HepG2 (cell line): Measurements from ENCODE around the gene SHANK3. TPM values are rescaled to one million over a fixed set of nuclear protein-coding genes. Genes with fewer than 3 reads are reported as not detected.
A peak's percentile ranks its signal among the peaks of the same experiment; 100 is the strongest.

Source experiments
- CHCHD3 ChIP-seq: sonication (generic); formaldehyde crosslinking; IDR thresholded peaks from 2 replicates; pipeline ENCODE4 v1.8.0; 2022; ENCODE audit warnings: mild to moderate bottlenecking, missing genetic modification reagents, moderate library complexity
- GMEB2 ChIP-seq: IDR thresholded peaks from 2 replicates; pipeline ENCODE4 v1.6.1; 2016; ENCODE audit warnings: missing biosample characterization, missing genetic modification reagents, low read depth
- MTERF4 ChIP-seq: sonication (generic); formaldehyde crosslinking; IDR thresholded peaks from 2 replicates; pipeline ENCODE4 v1.8.0; 2023; ENCODE audit warnings: mild to moderate bottlenecking, missing genetic modification reagents
- NFRKB ChIP-seq: fragments of 450-650 bp; IDR thresholded peaks from 2 replicates; pipeline ENCODE4 v1.6.1; 2017
- REXO4 ChIP-seq: sonication (generic); formaldehyde crosslinking; IDR thresholded peaks from 2 replicates; pipeline ENCODE4 v1.8.0; 2022; ENCODE audit warnings: missing genetic modification reagents, mild to moderate bottlenecking, borderline replicate concordance
- SIN3B ChIP-seq: fragments of 150-350 bp; IDR thresholded peaks from 2 replicates; pipeline ENCODE4 v1.6.1; 2014; ENCODE audit warnings: low read length
- SRSF4 ChIP-seq: fragments of 200-400 bp; formaldehyde crosslinking; IDR thresholded peaks from one replicate; pipeline ENCODE4 v1.6.1; 2018; ENCODE audit warnings: mild to moderate bottlenecking, low read depth, low read length, moderate library complexity; ENCODE audit not compliant: poor library complexity, severe bottlenecking
- ZKSCAN8 ChIP-seq: IDR thresholded peaks from 2 replicates; pipeline ENCODE4 v1.6.1; 2016; ENCODE audit warnings: borderline replicate concordance, missing genetic modification reagents, missing compliant biosample characterization
- ZNF225 ChIP-seq: sonication (generic); formaldehyde crosslinking; IDR thresholded peaks from 2 replicates; pipeline ENCODE4 v1.4.0; 2020; ENCODE audit warnings: mild to moderate bottlenecking, missing genetic modification reagents
- ZNF547 ChIP-seq: sonication (generic); formaldehyde crosslinking; IDR thresholded peaks from 2 replicates; pipeline ENCODE4 v1.5.1; 2020; ENCODE audit warnings: mild to moderate bottlenecking, missing genetic modification reagents
- ZNF576 ChIP-seq: sonication (generic); formaldehyde crosslinking; IDR thresholded peaks from 2 replicates; pipeline ENCODE4 v1.4.0; 2020; ENCODE audit warnings: mild to moderate bottlenecking, missing genetic modification reagents
- ZNF660 ChIP-seq: sonication (generic); formaldehyde crosslinking; IDR thresholded peaks from 2 replicates; pipeline ENCODE4 v1.5.1; 2020; ENCODE audit warnings: mild to moderate bottlenecking, low read depth, missing genetic modification reagents, borderline replicate concordance
- ZNF7 ChIP-seq: IDR thresholded peaks from 2 replicates; pipeline ENCODE4 v1.6.1; 2016; ENCODE audit warnings: missing biosample characterization, missing genetic modification reagents
- ZNF761 ChIP-seq: sonication (generic); formaldehyde crosslinking; conservative IDR thresholded peaks from 2 replicates; pipeline ENCODE4 v1.4.0; 2020; ENCODE audit warnings: mild to moderate bottlenecking, missing genetic modification reagents
- polyA plus RNA-seq, 8 experiments: library from polyadenylated mRNA; depleted of rRNA in 3 of 8; stranded (reverse) in 7 of 8; unstranded in 1 of 8; fragments of >200 nt; fragmentation: Illumina TruSeq in 4 of 8; extraction: Trizol in 4 of 8; gene quantifications; 2 replicates each; pipeline versions ENCODE4 v1.2.1 to v1.2.3, GENCODE V29; 2011 to 2016; ENCODE audit warnings: low read depth in 4 of 8, missing spikeins in 1 of 8, mixed read lengths in 1 of 8; ENCODE audit not compliant: insufficient read depth in 1 of 8
- total RNA-seq, 5 experiments: library from RNA; depleted of rRNA; stranded (reverse); fragments of >200 nt; fragmentation: Illumina TruSeq; extraction: Trizol; gene quantifications; 2 replicates each; pipeline ENCODE4 v1.2.3, GENCODE V29; 2016; ENCODE audit warnings: low read depth in 1 of 5
- TF ChIP-seq, protein P1 (sequence below): sonication (generic); formaldehyde crosslinking; IDR thresholded peaks from 2 replicates; pipeline ENCODE4 v1.4.0; 2020; ENCODE audit warnings: missing genetic modification reagents
- TF ChIP-seq, protein P2 (sequence below): sonication (generic); formaldehyde crosslinking; IDR thresholded peaks from 2 replicates; pipeline ENCODE4 v1.4.0; 2020; ENCODE audit warnings: mild to moderate bottlenecking, missing genetic modification reagents

SHANK3 gene
- total and polyA plus RNA-seq, 2 of the 13 experiments (the other 11 are each of a cell fraction or from before 2014, with no cell fraction given): 2.9 to 4.6 TPM

- TF ChIP-seq, protein P1, sequence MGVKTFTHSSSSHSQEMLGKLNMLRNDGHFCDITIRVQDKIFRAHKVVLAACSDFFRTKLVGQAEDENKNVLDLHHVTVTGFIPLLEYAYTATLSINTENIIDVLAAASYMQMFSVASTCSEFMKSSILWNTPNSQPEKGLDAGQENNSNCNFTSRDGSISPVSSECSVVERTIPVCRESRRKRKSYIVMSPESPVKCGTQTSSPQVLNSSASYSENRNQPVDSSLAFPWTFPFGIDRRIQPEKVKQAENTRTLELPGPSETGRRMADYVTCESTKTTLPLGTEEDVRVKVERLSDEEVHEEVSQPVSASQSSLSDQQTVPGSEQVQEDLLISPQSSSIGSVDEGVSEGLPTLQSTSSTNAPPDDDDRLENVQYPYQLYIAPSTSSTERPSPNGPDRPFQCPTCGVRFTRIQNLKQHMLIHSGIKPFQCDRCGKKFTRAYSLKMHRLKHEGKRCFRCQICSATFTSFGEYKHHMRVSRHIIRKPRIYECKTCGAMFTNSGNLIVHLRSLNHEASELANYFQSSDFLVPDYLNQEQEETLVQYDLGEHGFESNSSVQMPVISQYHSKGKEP (CRISPR knock-in tag): no peak
- TF ChIP-seq ZNF7 (CRISPR knock-in tag): no peak
- TF ChIP-seq MTERF4 (CRISPR knock-in tag): no peak
- peak; percentile 38; the same call in 1 of the 2 replicates for TF ChIP-seq REXO4
- no peak for TF ChIP-seq GMEB2 (CRISPR knock-in tag)
- no peak for TF ChIP-seq SRSF4
- no peak for TF ChIP-seq ZNF576 (CRISPR knock-in tag)
- peak; percentile 49; the same call in 1 of the 2 replicates for TF ChIP-seq NFRKB
- 0 out of 2 replicates have a peak, but pooled peaks have one; percentile 46 for TF ChIP-seq ZNF761 (CRISPR knock-in tag)
- no peak for TF ChIP-seq ZNF660 (CRISPR knock-in tag)
- no peak for TF ChIP-seq CHCHD3 (CRISPR knock-in tag)
- TF ChIP-seq ZKSCAN8 (CRISPR knock-in tag): no peak
- TF ChIP-seq, protein P2, sequence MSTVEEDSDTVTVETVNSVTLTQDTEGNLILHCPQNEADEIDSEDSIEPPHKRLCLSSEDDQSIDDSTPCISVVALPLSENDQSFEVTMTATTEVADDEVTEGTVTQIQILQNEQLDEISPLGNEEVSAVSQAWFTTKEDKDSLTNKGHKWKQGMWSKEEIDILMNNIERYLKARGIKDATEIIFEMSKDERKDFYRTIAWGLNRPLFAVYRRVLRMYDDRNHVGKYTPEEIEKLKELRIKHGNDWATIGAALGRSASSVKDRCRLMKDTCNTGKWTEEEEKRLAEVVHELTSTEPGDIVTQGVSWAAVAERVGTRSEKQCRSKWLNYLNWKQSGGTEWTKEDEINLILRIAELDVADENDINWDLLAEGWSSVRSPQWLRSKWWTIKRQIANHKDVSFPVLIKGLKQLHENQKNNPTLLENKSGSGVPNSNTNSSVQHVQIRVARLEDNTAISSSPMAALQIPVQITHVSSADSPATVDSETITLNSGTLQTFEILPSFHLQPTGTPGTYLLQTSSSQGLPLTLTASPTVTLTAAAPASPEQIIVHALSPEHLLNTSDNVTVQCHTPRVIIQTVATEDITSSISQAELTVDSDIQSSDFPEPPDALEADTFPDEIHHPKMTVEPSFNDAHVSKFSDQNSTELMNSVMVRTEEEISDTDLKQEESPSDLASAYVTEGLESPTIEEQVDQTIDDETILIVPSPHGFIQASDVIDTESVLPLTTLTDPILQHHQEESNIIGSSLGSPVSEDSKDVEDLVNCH (CRISPR knock-in tag): no peak
- TF ChIP-seq ZNF225 (CRISPR knock-in tag): no peak
- no peak for TF ChIP-seq SIN3B
- no peak for TF ChIP-seq ZNF547 (CRISPR knock-in tag)
Observed at GRCh38 chr22:50700387-50701075, 27.9 kb downstream of the SHANK3 start (continued).
